ENCODE measurements around the gene NRL. TPM values are rescaled to one million over a fixed set of nuclear protein-coding genes. Genes with fewer than 3 reads are reported as not detected.

Gene NRL
- total RNA-seq, 1 experiment from 2014 or later: 1.3 TPM

DNA sequence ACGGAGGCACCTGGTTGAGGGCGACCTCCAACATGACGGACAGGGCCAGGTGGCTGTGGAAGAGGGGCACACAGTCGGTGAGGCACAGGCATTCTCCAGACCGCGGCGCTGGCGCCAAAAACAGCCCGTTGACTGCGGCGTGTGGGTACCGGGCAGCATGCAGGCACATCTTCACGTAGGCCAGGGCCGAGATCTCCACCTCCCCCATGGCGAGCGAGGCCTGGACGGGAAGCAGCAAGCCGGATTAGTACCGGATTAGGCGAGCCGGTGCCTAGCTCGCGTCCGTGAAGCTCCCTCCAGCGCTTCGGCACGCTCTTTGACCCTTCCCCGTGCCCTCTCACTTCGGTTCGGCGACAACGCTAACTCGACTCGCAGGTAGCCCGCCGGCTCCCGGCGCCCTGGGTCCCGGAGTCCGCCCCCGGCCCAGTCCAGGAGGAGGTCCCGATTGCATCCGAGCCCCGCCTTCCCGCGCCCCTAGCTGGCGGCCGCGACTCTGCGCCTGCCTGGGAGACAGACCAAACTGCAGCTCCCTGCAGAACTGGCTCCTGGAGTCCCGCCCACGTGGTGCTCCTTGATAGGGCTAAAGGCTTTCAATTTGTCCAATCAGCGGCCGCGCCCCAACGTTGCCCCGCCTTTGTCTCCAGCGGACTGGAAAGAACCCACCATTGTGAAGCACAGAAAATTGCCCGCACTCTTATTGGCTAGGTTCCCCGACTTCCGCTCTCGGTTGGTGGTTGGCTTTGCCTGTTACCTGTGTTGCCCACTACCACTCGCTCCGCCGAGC lies 26.5 kb upstream of the NRL start, which contains the start of gene EMC9:
Gene EMC9, minus strand, starts transcription at position 495 of the 784 bp plus-strand sequence. Its CDS starts 287 bp downstream, at position 208.
- CTCF ChIA-PET: interaction anchor here (0.6 to 2.3 kb wide), 14 partner anchors 20 to 586 kb away, joined by 3 to 26 read pairs (median 5); partner anchors contain the start of genes CIDEB, DCAF11, IRF9 and NRL
- Mint-ChIP-seq H3K36me3 (peaks cover 42% of the 10 kb centered on the region), H3K27me3 (ENCODE audit: low read depth) (no peaks in the 10 kb centered on the region), H3K4me3 (peak within 1 kb of the TSS; percentile 95), H3K4me1 (peaks cover 35% of the 10 kb centered on the region), H3K9me3 (no peaks in the 10 kb centered on the region), H3K27ac (peak within 1 kb of the TSS; percentile 99)
- POLR2A ChIA-PET: interaction anchor here (0.6 to 2.1 kb wide), 12 partner anchors 10 to 603 kb away, joined by 3 to 24 read pairs (median 4); partner anchors contain the start of genes CARMIL3, CHMP4A, DCAF11 and IRF9
- ATAC-seq (peak; percentile 89), DNase-seq (ENCODE audit: low spot score) (peak; percentile 100)
- TF ChIP-seq IRF2 (CRISPR knock-in tag; IDR thresholded peaks at IDR 0.05; ENCODE audit: borderline replicate concordance, low read depth) (peak; percentile 29; the same call in 1 of the 2 replicates), NFYB (CRISPR knock-in tag; conservative IDR thresholded peaks at IDR 0.05; ENCODE audit: low read depth) (peak; percentile 90), FOXK1 (CRISPR knock-in tag; IDR thresholded peaks at IDR 0.05) (peak; percentile 11; the same call in 1 of the 2 replicates), RELA (CRISPR knock-in tag; IDR thresholded peaks at IDR 0.05; ENCODE audit: borderline replicate concordance) (no peak), NR1H2 (CRISPR knock-in tag; IDR thresholded peaks at IDR 0.05) (no peak), SMAD3 (CRISPR knock-in tag; IDR thresholded peaks at IDR 0.05; ENCODE audit: borderline replicate concordance) (0 out of 2 replicates have a peak, but pooled peaks have one; percentile 3), NFE2L1 (CRISPR knock-in tag; IDR thresholded peaks at IDR 0.05) (peak; percentile 71), ZNF219 (CRISPR knock-in tag; IDR thresholded peaks at IDR 0.05; ENCODE audit: borderline replicate concordance) (peak; percentile 51; the same call in 1 of the 2 replicates), ZNF423 (CRISPR knock-in tag; IDR thresholded peaks at IDR 0.05) (no peak), KAT7 (CRISPR knock-in tag; IDR thresholded peaks at IDR 0.05; ENCODE audit: borderline replicate concordance) (no peak), FOXP1 (CRISPR knock-in tag; IDR thresholded peaks at IDR 0.05; ENCODE audit: borderline replicate concordance) (peak; percentile 83), GABPB1 (CRISPR knock-in tag; IDR thresholded peaks at IDR 0.05) (peak; percentile 74), ZBTB21 (CRISPR knock-in tag; IDR thresholded peaks at IDR 0.05; ENCODE audit: borderline replicate concordance) (peak; percentile 55; the same call in 1 of the 2 replicates), FOXJ3 (CRISPR knock-in tag; IDR thresholded peaks at IDR 0.05; ENCODE audit: borderline replicate concordance) (peak; percentile 16; the same call in 1 of the 2 replicates)
- TF ChIP-seq, protein P1, sequence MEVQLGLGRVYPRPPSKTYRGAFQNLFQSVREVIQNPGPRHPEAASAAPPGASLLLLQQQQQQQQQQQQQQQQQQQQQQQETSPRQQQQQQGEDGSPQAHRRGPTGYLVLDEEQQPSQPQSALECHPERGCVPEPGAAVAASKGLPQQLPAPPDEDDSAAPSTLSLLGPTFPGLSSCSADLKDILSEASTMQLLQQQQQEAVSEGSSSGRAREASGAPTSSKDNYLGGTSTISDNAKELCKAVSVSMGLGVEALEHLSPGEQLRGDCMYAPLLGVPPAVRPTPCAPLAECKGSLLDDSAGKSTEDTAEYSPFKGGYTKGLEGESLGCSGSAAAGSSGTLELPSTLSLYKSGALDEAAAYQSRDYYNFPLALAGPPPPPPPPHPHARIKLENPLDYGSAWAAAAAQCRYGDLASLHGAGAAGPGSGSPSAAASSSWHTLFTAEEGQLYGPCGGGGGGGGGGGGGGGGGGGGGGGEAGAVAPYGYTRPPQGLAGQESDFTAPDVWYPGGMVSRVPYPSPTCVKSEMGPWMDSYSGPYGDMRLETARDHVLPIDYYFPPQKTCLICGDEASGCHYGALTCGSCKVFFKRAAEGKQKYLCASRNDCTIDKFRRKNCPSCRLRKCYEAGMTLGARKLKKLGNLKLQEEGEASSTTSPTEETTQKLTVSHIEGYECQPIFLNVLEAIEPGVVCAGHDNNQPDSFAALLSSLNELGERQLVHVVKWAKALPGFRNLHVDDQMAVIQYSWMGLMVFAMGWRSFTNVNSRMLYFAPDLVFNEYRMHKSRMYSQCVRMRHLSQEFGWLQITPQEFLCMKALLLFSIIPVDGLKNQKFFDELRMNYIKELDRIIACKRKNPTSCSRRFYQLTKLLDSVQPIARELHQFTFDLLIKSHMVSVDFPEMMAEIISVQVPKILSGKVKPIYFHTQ (CRISPR knock-in tag; IDR thresholded peaks at IDR 0.05): no peak
- TF ChIP-seq, protein P2, sequence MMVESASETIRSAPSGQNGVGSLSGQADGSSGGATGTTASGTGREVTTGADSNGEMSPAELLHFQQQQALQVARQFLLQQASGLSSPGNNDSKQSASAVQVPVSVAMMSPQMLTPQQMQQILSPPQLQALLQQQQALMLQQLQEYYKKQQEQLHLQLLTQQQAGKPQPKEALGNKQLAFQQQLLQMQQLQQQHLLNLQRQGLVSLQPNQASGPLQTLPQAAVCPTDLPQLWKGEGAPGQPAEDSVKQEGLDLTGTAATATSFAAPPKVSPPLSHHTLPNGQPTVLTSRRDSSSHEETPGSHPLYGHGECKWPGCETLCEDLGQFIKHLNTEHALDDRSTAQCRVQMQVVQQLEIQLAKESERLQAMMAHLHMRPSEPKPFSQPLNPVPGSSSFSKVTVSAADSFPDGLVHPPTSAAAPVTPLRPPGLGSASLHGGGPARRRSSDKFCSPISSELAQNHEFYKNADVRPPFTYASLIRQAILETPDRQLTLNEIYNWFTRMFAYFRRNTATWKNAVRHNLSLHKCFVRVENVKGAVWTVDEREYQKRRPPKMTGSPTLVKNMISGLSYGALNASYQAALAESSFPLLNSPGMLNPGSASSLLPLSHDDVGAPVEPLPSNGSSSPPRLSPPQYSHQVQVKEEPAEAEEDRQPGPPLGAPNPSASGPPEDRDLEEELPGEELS (CRISPR knock-in tag; IDR thresholded peaks at IDR 0.05): no peak; the same call in 1 of the 2 replicates
- TF ChIP-seq, protein P3, sequence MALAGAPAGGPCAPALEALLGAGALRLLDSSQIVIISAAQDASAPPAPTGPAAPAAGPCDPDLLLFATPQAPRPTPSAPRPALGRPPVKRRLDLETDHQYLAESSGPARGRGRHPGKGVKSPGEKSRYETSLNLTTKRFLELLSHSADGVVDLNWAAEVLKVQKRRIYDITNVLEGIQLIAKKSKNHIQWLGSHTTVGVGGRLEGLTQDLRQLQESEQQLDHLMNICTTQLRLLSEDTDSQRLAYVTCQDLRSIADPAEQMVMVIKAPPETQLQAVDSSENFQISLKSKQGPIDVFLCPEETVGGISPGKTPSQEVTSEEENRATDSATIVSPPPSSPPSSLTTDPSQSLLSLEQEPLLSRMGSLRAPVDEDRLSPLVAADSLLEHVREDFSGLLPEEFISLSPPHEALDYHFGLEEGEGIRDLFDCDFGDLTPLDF (CRISPR knock-in tag; IDR thresholded peaks at IDR 0.05): no peak
- TF ChIP-seq, protein P4, sequence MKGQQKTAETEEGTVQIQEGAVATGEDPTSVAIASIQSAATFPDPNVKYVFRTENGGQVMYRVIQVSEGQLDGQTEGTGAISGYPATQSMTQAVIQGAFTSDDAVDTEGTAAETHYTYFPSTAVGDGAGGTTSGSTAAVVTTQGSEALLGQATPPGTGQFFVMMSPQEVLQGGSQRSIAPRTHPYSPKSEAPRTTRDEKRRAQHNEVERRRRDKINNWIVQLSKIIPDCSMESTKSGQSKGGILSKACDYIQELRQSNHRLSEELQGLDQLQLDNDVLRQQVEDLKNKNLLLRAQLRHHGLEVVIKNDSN (CRISPR knock-in tag; IDR thresholded peaks at IDR 0.05): peak; percentile 82
- TF ChIP-seq, protein P5, sequence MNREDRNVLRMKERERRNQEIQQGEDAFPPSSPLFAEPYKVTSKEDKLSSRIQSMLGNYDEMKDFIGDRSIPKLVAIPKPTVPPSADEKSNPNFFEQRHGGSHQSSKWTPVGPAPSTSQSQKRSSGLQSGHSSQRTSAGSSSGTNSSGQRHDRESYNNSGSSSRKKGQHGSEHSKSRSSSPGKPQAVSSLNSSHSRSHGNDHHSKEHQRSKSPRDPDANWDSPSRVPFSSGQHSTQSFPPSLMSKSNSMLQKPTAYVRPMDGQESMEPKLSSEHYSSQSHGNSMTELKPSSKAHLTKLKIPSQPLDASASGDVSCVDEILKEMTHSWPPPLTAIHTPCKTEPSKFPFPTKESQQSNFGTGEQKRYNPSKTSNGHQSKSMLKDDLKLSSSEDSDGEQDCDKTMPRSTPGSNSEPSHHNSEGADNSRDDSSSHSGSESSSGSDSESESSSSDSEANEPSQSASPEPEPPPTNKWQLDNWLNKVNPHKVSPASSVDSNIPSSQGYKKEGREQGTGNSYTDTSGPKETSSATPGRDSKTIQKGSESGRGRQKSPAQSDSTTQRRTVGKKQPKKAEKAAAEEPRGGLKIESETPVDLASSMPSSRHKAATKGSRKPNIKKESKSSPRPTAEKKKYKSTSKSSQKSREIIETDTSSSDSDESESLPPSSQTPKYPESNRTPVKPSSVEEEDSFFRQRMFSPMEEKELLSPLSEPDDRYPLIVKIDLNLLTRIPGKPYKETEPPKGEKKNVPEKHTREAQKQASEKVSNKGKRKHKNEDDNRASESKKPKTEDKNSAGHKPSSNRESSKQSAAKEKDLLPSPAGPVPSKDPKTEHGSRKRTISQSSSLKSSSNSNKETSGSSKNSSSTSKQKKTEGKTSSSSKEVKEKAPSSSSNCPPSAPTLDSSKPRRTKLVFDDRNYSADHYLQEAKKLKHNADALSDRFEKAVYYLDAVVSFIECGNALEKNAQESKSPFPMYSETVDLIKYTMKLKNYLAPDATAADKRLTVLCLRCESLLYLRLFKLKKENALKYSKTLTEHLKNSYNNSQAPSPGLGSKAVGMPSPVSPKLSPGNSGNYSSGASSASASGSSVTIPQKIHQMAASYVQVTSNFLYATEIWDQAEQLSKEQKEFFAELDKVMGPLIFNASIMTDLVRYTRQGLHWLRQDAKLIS (CRISPR knock-in tag; IDR thresholded peaks at IDR 0.05; ENCODE audit: borderline replicate concordance): no peak
- TF ChIP-seq, protein P6, sequence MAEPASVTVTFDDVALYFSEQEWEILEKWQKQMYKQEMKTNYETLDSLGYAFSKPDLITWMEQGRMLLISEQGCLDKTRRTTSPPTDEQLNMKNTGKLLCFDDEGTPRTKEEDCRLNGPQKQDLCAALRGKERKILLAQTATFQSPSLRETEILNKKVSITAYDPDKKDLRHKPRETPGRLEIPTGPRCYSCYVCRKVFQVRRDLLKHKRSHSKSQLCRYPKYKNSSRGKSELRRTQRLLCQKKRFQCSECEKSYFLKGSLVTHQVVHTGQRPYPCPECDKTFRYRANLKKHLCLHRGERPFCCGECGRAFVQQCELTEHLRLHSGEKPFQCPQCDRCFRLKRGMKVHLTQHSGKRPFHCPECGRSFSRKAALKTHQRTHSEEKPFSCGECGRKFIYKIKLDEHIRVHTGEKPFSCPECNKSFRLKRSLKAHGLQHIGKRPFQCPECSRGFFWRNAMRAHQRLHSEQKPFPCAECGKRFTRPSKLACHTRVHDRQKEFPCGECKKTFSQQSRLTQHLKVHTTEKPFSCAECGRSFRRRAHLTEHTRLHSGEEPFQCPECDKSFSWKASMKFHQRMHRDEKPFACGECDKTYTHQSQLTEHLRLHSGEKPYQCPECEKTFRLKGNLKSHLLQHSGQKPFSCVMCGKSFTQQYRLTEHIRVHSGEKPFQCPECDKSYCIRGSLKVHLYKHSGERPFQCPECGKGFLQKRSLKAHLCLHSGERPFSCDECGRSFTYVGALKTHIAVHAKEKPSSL (CRISPR knock-in tag; conservative IDR thresholded peaks at IDR 0.05): no peak
- TF ChIP-seq, protein P7, sequence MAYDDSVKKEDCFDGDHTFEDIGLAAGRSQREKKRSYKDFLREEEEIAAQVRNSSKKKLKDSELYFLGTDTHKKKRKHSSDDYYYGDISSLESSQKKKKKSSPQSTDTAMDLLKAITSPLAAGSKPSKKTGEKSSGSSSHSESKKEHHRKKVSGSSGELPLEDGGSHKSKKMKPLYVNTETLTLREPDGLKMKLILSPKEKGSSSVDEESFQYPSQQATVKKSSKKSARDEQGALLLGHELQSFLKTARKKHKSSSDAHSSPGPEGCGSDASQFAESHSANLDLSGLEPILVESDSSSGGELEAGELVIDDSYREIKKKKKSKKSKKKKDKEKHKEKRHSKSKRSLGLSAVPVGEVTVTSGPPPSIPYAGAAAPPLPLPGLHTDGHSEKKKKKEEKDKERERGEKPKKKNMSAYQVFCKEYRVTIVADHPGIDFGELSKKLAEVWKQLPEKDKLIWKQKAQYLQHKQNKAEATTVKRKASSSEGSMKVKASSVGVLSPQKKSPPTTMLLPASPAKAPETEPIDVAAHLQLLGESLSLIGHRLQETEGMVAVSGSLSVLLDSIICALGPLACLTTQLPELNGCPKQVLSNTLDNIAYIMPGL (CRISPR knock-in tag; IDR thresholded peaks at IDR 0.05): peak; percentile 84; the same call in 1 of the 2 replicates
